MM.1S (cell line): ENCODE measurements around the gene FOXK1.

ENCODE experiments used
- EZH2 ChIP-seq: fragments of 300-600 bp; sonication (generic); optimal IDR thresholded peaks from 2 replicates; pipeline ENCODE3; 2017; ENCODE audit warnings: low read depth, mild to moderate bottlenecking, antibody characterized with exemption, low read length, mixed read lengths
- TF ChIP-seq, protein P1 (sequence below): fragments of 300-600 bp; sonication (generic); IDR thresholded peaks from 2 replicates; pipeline ENCODE4 v1.5.1; 2016; ENCODE audit warnings: antibody characterized with exemption, low read length, mixed read lengths

GRCh38 chr7:4760952-4761351 is 78.9 kb downstream of the FOXK1 start:
- TF ChIP-seq, protein P1, sequence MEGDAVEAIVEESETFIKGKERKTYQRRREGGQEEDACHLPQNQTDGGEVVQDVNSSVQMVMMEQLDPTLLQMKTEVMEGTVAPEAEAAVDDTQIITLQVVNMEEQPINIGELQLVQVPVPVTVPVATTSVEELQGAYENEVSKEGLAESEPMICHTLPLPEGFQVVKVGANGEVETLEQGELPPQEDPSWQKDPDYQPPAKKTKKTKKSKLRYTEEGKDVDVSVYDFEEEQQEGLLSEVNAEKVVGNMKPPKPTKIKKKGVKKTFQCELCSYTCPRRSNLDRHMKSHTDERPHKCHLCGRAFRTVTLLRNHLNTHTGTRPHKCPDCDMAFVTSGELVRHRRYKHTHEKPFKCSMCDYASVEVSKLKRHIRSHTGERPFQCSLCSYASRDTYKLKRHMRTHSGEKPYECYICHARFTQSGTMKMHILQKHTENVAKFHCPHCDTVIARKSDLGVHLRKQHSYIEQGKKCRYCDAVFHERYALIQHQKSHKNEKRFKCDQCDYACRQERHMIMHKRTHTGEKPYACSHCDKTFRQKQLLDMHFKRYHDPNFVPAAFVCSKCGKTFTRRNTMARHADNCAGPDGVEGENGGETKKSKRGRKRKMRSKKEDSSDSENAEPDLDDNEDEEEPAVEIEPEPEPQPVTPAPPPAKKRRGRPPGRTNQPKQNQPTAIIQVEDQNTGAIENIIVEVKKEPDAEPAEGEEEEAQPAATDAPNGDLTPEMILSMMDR, result no peak
- no peak for TF ChIP-seq EZH2
